Myocyte (in vitro differentiated cells): ENCODE results near the gene MTSS2. TPM values are rescaled to one million over a fixed set of nuclear protein-coding genes. Genes with fewer than 3 reads are reported as not detected.
"Not testable (repeated sequence)": the region's sequence is repeated elsewhere in the genome, so short reads cannot be mapped to it uniquely, and the experiment has no call there.

Experiments used
- DNase-seq: peaks from one replicate; pipeline ENCODE4 v3.0.0-alpha.2; 2012; ENCODE audit warnings: low read depth
- total RNA-seq: library from RNA; depleted of rRNA; stranded (reverse); fragments of >200 nt; gene quantifications from 2 replicates; pipeline ENCODE4 v1.2.3, GENCODE V29; 2014

MTSS2 gene
- total RNA-seq, 1 donor from 2014 or later: 170 TPM

GRCh38 chr16:70657956-70658355 is 27.9 kb downstream of the MTSS2 start:
- DNase-seq: peak; percentile 93

DNA sequence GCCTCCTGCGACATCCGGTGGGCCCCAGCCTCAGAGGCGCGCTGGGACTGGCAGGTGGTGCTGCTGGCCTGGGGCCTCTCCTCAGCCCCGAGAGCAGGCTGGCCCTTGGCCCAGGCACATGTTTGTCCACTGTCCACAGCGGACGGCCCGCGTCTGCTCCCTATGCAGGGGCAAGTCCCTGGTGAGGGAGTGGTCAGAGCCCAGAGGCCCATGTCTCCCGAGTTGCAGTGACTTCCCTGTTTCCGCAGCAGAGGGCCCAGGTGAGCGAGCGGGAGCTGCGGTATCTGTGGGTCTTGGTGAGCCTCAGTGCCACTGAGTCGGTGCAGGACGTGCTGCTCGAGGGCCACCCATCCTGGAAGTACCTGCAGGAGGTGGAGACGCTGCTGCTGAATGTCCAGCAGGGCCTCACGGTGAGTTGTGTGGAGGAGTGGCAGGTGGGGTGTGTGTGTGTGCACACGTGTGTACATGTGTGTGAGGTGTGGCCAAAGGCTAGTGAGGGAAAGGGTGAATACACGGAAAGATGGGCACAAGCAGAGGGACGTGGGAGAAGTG is 29.1 kb downstream of the MTSS2 start:
- DNase-seq: no peak

DNA sequence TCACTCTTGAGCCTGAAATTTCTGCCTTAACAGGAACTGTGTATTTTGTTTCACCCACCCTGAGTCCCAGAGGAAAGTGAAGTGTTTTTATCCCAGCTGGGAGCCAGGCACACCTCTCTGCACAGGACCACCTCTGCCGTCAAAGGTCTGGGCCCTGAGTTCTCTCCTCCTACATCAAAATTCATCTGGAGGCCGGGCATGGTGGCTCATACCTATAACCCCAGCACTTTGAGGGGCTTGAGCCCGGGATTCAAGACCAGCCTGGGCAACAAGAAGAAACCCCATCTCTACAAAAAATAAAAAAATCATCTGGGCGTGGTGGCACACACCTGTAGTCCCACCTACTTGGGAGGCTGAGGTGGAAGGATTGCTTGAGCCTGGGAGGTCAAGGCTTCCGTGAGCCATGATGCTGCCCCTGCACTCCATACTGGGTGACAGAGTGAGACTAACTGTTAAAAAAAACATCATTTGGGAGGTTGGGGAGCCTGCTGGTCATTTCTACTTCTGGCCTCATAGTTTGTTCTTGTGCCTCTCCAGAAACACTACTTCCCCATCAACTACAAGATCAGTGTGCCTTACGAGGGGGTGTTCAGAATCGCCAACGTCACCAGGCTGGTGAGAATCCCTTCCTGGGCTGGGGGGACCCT is 29.7 kb downstream of the MTSS2 start:
- DNase-seq: no peak

GRCh38 chr16:70653809-70654771 is 31.8 kb downstream of the MTSS2 start:
- DNase-seq: peak; percentile 91

GRCh38 chr16:70653406-70653805 is 32.4 kb downstream of the MTSS2 start:
- no peak for DNase-seq

GRCh38 chr16:70652322-70652721 is 33.5 kb downstream of the MTSS2 start:
- DNase-seq: no peak

DNA sequence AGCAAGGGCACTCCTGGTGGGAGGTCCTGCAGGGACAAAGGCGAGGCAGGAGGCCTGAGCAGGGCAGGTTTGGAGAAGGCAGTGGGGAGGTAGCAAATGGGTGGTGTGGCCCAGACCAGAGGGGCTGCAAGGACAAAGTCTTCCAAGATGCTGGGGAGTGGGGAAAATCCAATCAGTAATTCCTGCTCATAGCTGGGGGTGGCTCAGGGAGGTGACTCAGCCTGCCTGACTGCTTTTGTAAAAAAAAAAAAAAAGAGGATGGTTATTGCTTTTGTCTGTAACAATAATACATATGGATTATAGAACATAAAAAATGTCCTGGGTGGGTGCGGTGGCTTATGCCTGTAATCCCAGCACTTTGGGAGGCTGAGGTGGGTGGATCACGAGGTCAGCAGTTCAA is 34.3 kb downstream of the MTSS2 start:
- DNase-seq: no peak

DNA sequence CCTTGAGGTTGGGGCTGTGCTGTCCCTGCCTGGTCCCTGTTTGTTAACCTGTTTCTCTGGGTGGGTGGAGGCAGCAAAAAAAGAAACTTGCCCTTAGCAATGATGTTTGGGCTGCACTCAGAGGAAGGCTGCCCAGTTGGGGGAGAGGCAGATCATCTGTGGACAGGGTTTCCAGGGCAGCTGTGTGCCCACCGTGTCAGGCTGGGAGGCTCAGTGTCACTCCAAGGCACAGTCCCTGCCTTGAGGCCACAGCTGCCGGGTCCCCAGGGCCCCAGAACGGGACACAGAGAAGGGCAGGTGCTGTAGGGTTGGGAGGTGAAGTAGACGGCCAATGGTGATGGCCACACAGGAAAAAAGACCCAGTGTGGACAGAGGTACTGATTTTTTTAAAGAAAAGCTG is 35.6 kb downstream of the MTSS2 start:
- DNase-seq: no peak

GRCh38 chr16:70649300-70649699 is 36.6 kb downstream of the MTSS2 start:
- DNase-seq: no peak

- no peak for DNase-seq
Measured at GRCh38 chr16:70648606-70649005, 37.2 kb downstream of the MTSS2 start.

- no peak for DNase-seq
Measured at GRCh38 chr16:70647441-70648359, 38.2 kb downstream of the MTSS2 start.

- peak; percentile 99 for DNase-seq
Measured at GRCh38 chr16:70646260-70647241, 39.3 kb downstream of the MTSS2 start, which contains the start of gene IL34. Gene IL34 (plus strand): TSS chr16:70646559. CDS start chr16:70646948, 389 bp downstream.

GRCh38 chr16:70644763-70645597 is 40.9 kb downstream of the MTSS2 start:
- DNase-seq: no peak

- DNase-seq: not testable (repeated sequence)
Measured at GRCh38 chr16:70643264-70643663, 42.6 kb downstream of the MTSS2 start.

GRCh38 chr16:70642633-70643032 is 43.2 kb downstream of the MTSS2 start:
- no peak for DNase-seq

GRCh38 chr16:70638814-70639792 is 46.8 kb downstream of the MTSS2 start:
- DNase-seq: peak; percentile 74
